DMS 273 treated with DMSO at 0.1 percent for 48 hours (cell line): ENCODE measurements around the gene TPCN1.
A peak's percentile ranks its signal among the peaks of the same experiment; 100 is the strongest.
"Not testable (repeated sequence)": the region's sequence is repeated elsewhere in the genome, so short reads cannot be mapped to it uniquely, and the experiment has no call there.

Experiments
- DNase-seq: peaks from one replicate; lab custom pipeline; 2025; lab: John Stamatoyannopoulos, UW

The TPCN1 gene

GRCh38 chr12:113196990-113197389 is 24.3 kb upstream of the TPCN1 start:
- peak; percentile 28 for DNase-seq

GRCh38 chr12:113197518-113198077 is 23.7 kb upstream of the TPCN1 start:
- DNase-seq, result no peak

- DNase-seq, result no peak
These were observed 23.0 kb upstream of the TPCN1 start for GRCh38 chr12:113198296-113198695.

- no peak for DNase-seq
These were observed 21.1 kb upstream of the TPCN1 start for GRCh38 chr12:113200021-113200797.

GRCh38 chr12:113201187-113202177 is 19.8 kb upstream of the TPCN1 start:
- DNase-seq, result no peak

- no peak for DNase-seq
These were observed 18.8 kb upstream of the TPCN1 start for GRCh38 chr12:113202300-113203075.

- DNase-seq, result peak; percentile 75
These were observed 17.2 kb upstream of the TPCN1 start for GRCh38 chr12:113203852-113204760.

GRCh38 chr12:113204804-113205203 is 16.5 kb upstream of the TPCN1 start:
- DNase-seq, result no peak

GRCh38 chr12:113206802-113207201 is 14.5 kb upstream of the TPCN1 start:
- not testable (repeated sequence) for DNase-seq

- DNase-seq, result no peak
These were observed 13.6 kb upstream of the TPCN1 start for GRCh38 chr12:113207613-113208040.

- DNase-seq, result no peak
These were observed 13.0 kb upstream of the TPCN1 start for GRCh38 chr12:113208041-113208934.

GRCh38 chr12:113211160-113211559 is 10.1 kb upstream of the TPCN1 start:
- DNase-seq, result no peak

GRCh38 chr12:113214895-113215400 is 6.3 kb upstream of the TPCN1 start:
- DNase-seq, result no peak

- DNase-seq, result no peak
These were observed 5.2 kb upstream of the TPCN1 start for GRCh38 chr12:113216027-113216426.

GRCh38 chr12:113220593-113221180 is 577 bp upstream of the TPCN1 start:
- no peak for DNase-seq

GRCh38 chr12:113221997-113222729 is 899 bp downstream of the TPCN1 start:
- DNase-seq, result no peak

GRCh38 chr12:113222730-113223531 is 1.7 kb downstream of the TPCN1 start:
- DNase-seq, result peak; percentile 25
